Measurements from ENCODE around the gene UBE2QL1. TPM values are rescaled to one million over a fixed set of nuclear protein-coding genes. Genes with fewer than 3 reads are reported as not detected.

UBE2QL1 gene
- total RNA-seq, 6 donors from 2014 or later = 0.09 to 0.10 TPM; not detected in 4

- H3K9me3 ChIP-seq = no peaks in the 10 kb centered on the region
- DNase-seq = no peak
- no peak overlapping the region for H3K27ac ChIP-seq
- WGBS, 2 donors = 75 to 84% methylated on average over 4 of the region's 4 CpGs
- TF ChIP-seq EP300 (IDR thresholded peaks at IDR 0.05) = no peak
- no peak for TF ChIP-seq POLR2AphosphoS5 (IDR thresholded peaks at IDR 0.05)
- TF ChIP-seq, protein P1, sequence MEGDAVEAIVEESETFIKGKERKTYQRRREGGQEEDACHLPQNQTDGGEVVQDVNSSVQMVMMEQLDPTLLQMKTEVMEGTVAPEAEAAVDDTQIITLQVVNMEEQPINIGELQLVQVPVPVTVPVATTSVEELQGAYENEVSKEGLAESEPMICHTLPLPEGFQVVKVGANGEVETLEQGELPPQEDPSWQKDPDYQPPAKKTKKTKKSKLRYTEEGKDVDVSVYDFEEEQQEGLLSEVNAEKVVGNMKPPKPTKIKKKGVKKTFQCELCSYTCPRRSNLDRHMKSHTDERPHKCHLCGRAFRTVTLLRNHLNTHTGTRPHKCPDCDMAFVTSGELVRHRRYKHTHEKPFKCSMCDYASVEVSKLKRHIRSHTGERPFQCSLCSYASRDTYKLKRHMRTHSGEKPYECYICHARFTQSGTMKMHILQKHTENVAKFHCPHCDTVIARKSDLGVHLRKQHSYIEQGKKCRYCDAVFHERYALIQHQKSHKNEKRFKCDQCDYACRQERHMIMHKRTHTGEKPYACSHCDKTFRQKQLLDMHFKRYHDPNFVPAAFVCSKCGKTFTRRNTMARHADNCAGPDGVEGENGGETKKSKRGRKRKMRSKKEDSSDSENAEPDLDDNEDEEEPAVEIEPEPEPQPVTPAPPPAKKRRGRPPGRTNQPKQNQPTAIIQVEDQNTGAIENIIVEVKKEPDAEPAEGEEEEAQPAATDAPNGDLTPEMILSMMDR (IDR thresholded peaks at IDR 0.05) = no peak
- no peak for TF ChIP-seq POLR2A (IDR thresholded peaks at IDR 0.05)
- H3K36me3 ChIP-seq = no peaks in the 10 kb centered on the region
- ATAC-seq (ENCODE audit: low FRiP score in 2 of 2) = no peak
- H3K4me3 ChIP-seq = no peak overlapping the region
- H3K4me1 ChIP-seq = no peaks in the 10 kb centered on the region
- H3K27me3 ChIP-seq = no peaks in the 10 kb centered on the region
Measured at GRCh38 chr5:6403416-6403815, 45.2 kb upstream of the UBE2QL1 start.

DNA sequence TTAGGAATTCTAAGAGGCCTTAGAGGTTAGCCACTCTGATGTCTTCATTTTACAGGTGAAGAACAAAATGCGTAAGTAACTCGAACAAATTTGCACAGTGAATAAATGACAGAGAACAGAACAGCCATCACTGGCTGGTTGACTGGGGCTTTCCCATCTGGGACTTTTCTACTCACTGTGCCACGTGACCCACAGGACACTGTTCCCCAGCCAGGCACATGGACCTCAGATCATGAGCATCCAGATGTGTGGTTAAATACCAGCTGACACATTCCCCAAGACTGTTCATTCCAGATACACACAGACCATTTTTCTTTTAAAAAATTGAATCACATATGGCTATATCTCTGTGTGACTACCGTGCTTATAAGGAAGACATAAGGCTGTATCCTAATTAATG, 44.5 kb upstream of the UBE2QL1 start:
- Histone ChIP-seq H3K4me1 (no peaks in the 10 kb centered on the region), H3K27me3 (no peaks in the 10 kb centered on the region), H3K9me3 (no peaks in the 10 kb centered on the region), H3K27ac (no peak overlapping the region), H3K36me3 (no peaks in the 10 kb centered on the region), H3K4me3 (no peak overlapping the region)
- TF ChIP-seq POLR2A (IDR thresholded peaks at IDR 0.05) (no peak), EP300 (IDR thresholded peaks at IDR 0.05) (no peak), POLR2AphosphoS5 (IDR thresholded peaks at IDR 0.05) (no peak)
- TF ChIP-seq, protein P1 (IDR thresholded peaks at IDR 0.05) = no peak
- DNase-seq = no peak
- no peak for ATAC-seq (ENCODE audit: low FRiP score in 2 of 2)
- WGBS, 2 donors = 83 to 88% methylated on average over 4 of the region's 4 CpGs

- Histone ChIP-seq H3K9me3 (no peaks in the 10 kb centered on the region), H3K36me3 (no peaks in the 10 kb centered on the region), H3K27ac (no peak overlapping the region), H3K4me3 (no peak overlapping the region), H3K27me3 (no peaks in the 10 kb centered on the region), H3K4me1 (no peaks in the 10 kb centered on the region)
- WGBS, 2 donors = 77 to 90% methylated on average over 4 of the region's 4 CpGs
- DNase-seq = no peak
- ATAC-seq (ENCODE audit: low FRiP score in 2 of 2) = no peak
- TF ChIP-seq POLR2A (IDR thresholded peaks at IDR 0.05) = no peak
- no peak for TF ChIP-seq POLR2AphosphoS5 (IDR thresholded peaks at IDR 0.05)
- no peak for TF ChIP-seq EP300 (IDR thresholded peaks at IDR 0.05)
- TF ChIP-seq, protein P1 (IDR thresholded peaks at IDR 0.05) = no peak
Measured at GRCh38 chr5:6405591-6405990, 43.1 kb upstream of the UBE2QL1 start.

DNA sequence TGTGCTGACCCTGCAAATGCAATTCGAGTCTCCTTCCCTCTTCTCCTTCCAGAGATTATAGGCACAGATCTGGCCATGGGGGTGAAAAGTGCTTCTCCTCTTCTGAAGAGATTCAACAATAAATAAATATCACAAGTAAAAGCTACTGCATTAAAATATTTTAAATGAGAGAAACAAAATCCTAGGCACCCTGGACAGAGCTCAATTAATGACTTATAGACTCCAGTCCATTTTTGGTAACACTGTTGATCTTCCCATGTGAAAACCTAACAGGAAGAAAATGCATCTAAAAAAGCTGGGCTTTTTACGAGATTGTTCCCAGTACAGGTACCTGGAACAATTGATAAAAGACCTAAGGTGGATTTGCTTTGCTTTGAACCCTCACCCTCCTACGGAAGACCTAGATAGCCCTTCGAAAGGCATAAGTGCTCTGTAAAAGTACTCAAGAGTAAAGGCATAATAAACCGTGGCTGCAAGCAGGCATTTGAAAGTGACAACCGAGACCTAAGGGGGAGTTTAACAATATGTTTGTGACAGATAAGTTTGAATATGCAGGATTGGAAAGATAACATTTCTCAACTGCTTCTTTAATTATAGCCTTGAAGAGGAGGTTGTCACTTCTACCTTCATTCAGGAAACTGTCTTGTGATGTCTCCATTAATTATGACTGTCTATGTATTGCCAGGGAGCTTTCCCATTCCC, 41.0 kb upstream of the UBE2QL1 start:
- Histone ChIP-seq H3K4me3 (no peak overlapping the region), H3K27ac (no peak overlapping the region), H3K27me3 (no peaks in the 10 kb centered on the region), H3K36me3 (no peaks in the 10 kb centered on the region), H3K4me1 (no peaks in the 10 kb centered on the region), H3K9me3 (no peaks in the 10 kb centered on the region)
- TF ChIP-seq POLR2A (IDR thresholded peaks at IDR 0.05) (no peak), POLR2AphosphoS5 (IDR thresholded peaks at IDR 0.05) (no peak), EP300 (IDR thresholded peaks at IDR 0.05) (no peak)
- TF ChIP-seq, protein P1 (IDR thresholded peaks at IDR 0.05) = no peak
- ATAC-seq (ENCODE audit: low FRiP score in 2 of 2) = no peak
- DNase-seq = no peak
- 60 to 63% methylated on average over 6 of the region's 6 CpGs for WGBS, 2 donors

GRCh38 chr5:6408260-6408596, 40.4 kb upstream of the UBE2QL1 start:
- TF ChIP-seq, protein P1 (IDR thresholded peaks at IDR 0.05) = no peak
- TF ChIP-seq POLR2A (IDR thresholded peaks at IDR 0.05) (no peak), EP300 (IDR thresholded peaks at IDR 0.05) (no peak), POLR2AphosphoS5 (IDR thresholded peaks at IDR 0.05) (no peak)
- Histone ChIP-seq H3K27me3 (no peaks in the 10 kb centered on the region), H3K4me3 (no peak overlapping the region), H3K4me1 (no peaks in the 10 kb centered on the region), H3K9me3 (no peaks in the 10 kb centered on the region), H3K27ac (no peak overlapping the region), H3K36me3 (no peaks in the 10 kb centered on the region)
- ATAC-seq (ENCODE audit: low FRiP score in 2 of 2) (no peak), DNase-seq (no peak)
- 68% methylated on average over 5 of the region's 5 CpGs for WGBS, 2 donors
